GM18505 (cell line): ENCODE data around the gene MVK.

Source experiments
- ATAC-seq: cut with Tn5 transposase; IDR thresholded peaks from one replicate; pipeline ENCODE4 v1.9.1; 2021; ENCODE audit not compliant: unreplicated experiment
- POLR2A ChIP-seq: IDR thresholded peaks from 4 replicates; pipeline ENCODE4 v1.6.1; 2011; ENCODE audit warnings: borderline replicate concordance; ENCODE audit not compliant: insufficient read depth, insufficient read length; ENCODE audit errors: extremely low read depth

The MVK gene

GRCh38 chr12:109619002-109619604 is 45.5 kb downstream of the MVK start:
- no peak for ATAC-seq
- no peak for TF ChIP-seq POLR2A

- no peak for TF ChIP-seq POLR2A
- ATAC-seq = no peak
Measured at GRCh38 chr12:109621211-109621694, 47.7 kb downstream of the MVK start.

- no peak for ATAC-seq
Measured at GRCh38 chr12:109621901-109622364, 48.3 kb downstream of the MVK start.

GRCh38 chr12:109624467-109624866 is 50.9 kb downstream of the MVK start:
- TF ChIP-seq POLR2A = no peak
- ATAC-seq = no peak

More at GRCh38 chr12:109621901-109622364, 48.3 kb downstream of the MVK start:
- no peak for TF ChIP-seq POLR2A

GRCh38 chr12:109625131-109625559 is 51.6 kb downstream of the MVK start:
- no peak for TF ChIP-seq POLR2A
- ATAC-seq = no peak

GRCh38 chr12:109625749-109626377 is 52.3 kb downstream of the MVK start:
- no peak for ATAC-seq
- TF ChIP-seq POLR2A = no peak

GRCh38 chr12:109626378-109627115 is 53.0 kb downstream of the MVK start:
- no peak for ATAC-seq
- no peak for TF ChIP-seq POLR2A

GRCh38 chr12:109627633-109628032 is 54.0 kb downstream of the MVK start:
- ATAC-seq = no peak
- no peak for TF ChIP-seq POLR2A

- ATAC-seq = no peak
- TF ChIP-seq POLR2A = no peak
Measured at GRCh38 chr12:109630107-109630506, 56.5 kb downstream of the MVK start.

- no peak for TF ChIP-seq POLR2A
Measured at GRCh38 chr12:109630815-109631214, 57.2 kb downstream of the MVK start.

GRCh38 chr12:109631302-109631701 is 57.7 kb downstream of the MVK start:
- ATAC-seq = no peak
- TF ChIP-seq POLR2A = no peak

More at GRCh38 chr12:109630815-109631214, 57.2 kb downstream of the MVK start:
- ATAC-seq = no peak

GRCh38 chr12:109631751-109632150 is 58.2 kb downstream of the MVK start:
- no peak for ATAC-seq
- TF ChIP-seq POLR2A = no peak

GRCh38 chr12:109632342-109632741 is 58.7 kb downstream of the MVK start:
- no peak for ATAC-seq
- no peak for TF ChIP-seq POLR2A
